Right cardiac atrium (tissue), 5 donors: ENCODE measurements around the gene TMEM117. TPM values are rescaled to one million over a fixed set of nuclear protein-coding genes. Genes with fewer than 3 reads are reported as not detected.
"Not testable (repeated sequence)": the region's sequence is repeated elsewhere in the genome, so short reads cannot be mapped to it uniquely, and the experiment has no call there.

ENCODE experiments used
- ATAC-seq, 2 donors: fragments of 200-7000 bp; cut with Tn5 transposase; one replicate each; pipeline versions ENCODE4 v1.8.0 to v1.9.1; 2020; ENCODE audit warnings: moderate library complexity in 2 of 2, mild to moderate bottlenecking in 1 of 2
- DNase-seq, 3 donors: peaks; one replicate each; pipeline ENCODE4 v3.0.0-alpha.2; 2020
- H3K27ac ChIP-seq: one replicate; pipeline ENCODE4 v1.5.1; 2013; ENCODE audit warnings: mild to moderate bottlenecking, low read length, control low read depth, moderate library complexity
- H3K27me3 ChIP-seq: one replicate; pipeline ENCODE4 v1.6.1; 2013; ENCODE audit not compliant: control insufficient read depth, insufficient read depth
- H3K4me1 ChIP-seq: one replicate; pipeline ENCODE4 v1.6.1; 2013; ENCODE audit warnings: low read length; ENCODE audit not compliant: control insufficient read depth, insufficient read depth
- H3K4me3 ChIP-seq: one replicate; pipeline ENCODE4 v1.5.1; 2013; ENCODE audit warnings: low read length, control low read depth
- H3K9me3 ChIP-seq: one replicate; pipeline ENCODE4 v1.6.1; 2013; ENCODE audit warnings: low read length; ENCODE audit not compliant: control insufficient read depth
- WGBS: extraction: QIAGEN DNeasy Blood & Tissue Kit; methylation state at CpG from one replicate; pipeline ENCODE4 v1.1.7; 2013; 5-methylcytosine and 5-hydroxymethylcytosine counted together
- intact Hi-C, 4 donors: fragments of 100-400 bp; cut with DNase I; formaldehyde crosslinking; loops; one replicate each; pipeline versions ENCODE4 v1.11.0 to v1.14.0; 2022 to 2023
- polyA plus RNA-seq: library from polyadenylated mRNA; stranded (reverse); fragments of 200-250 nt; gene quantifications from one replicate; pipeline ENCODE4 v1.2.3, GENCODE V29; 2013
- total RNA-seq, 4 donors: library from RNA; stranded (reverse); fragmentation: NEBNext Ultra II Directional; extraction: Animal tissue kit (Norgen Biotek cat#: 25700); gene quantifications; one replicate each; pipeline ENCODE4 v1.2.1, GENCODE V29; 2021
- donor health status: healthy with polysubstance abuse.
- donor health status: DM: no; HTN: yes; CAD: no.
- donor health status: DM: no; HTN: no; CAD: no.
- donor health status: DM: no; HTN: yes; CAD: no; lungs with severe emphysema.
- donor health status: DM: yes; HTN: yes; CAD: no.

The TMEM117 gene
- total and polyA plus RNA-seq, 5 donors, result 8.0 to 13.0 (median 11.7) TPM

- H3K4me1 ChIP-seq, result no peaks in the 10 kb centered on the region
- ATAC-seq, result no peak
- no peaks in the 10 kb centered on the region for H3K27me3 ChIP-seq
- H3K27ac ChIP-seq, result no peak overlapping the region
- intact Hi-C loops, result no loop called here
- H3K4me3 ChIP-seq, result no peak overlapping the region
- WGBS, result 73% methylated on average over 3 of the region's 3 CpGs
- DNase-seq, result no peak
- H3K9me3 ChIP-seq, result no peaks in the 10 kb centered on the region
Observed at GRCh38 chr12:44025499-44025898, 189.6 kb downstream of the TMEM117 start.

GRCh38 chr12:44026046-44026445 is 190.2 kb downstream of the TMEM117 start:
- Histone ChIP-seq H3K4me1 (no peaks in the 10 kb centered on the region), H3K4me3 (no peak overlapping the region), H3K9me3 (no peaks in the 10 kb centered on the region), H3K27ac (no peak overlapping the region), H3K27me3 (no peaks in the 10 kb centered on the region)
- DNase-seq (no peak), ATAC-seq (no peak)
- 87% methylated on average over 2 of the region's 2 CpGs for WGBS
- intact Hi-C loops, result no loop called here

- ATAC-seq, H3K9me3 ChIP-seq, intact Hi-C loops, DNase-seq, H3K27me3 ChIP-seq, H3K4me3 ChIP-seq, H3K27ac ChIP-seq, H3K4me1 ChIP-seq: not testable (repeated sequence)
- 94% methylated on average over 2 of the region's 2 CpGs for WGBS
Observed at GRCh38 chr12:44026926-44027325, 191.0 kb downstream of the TMEM117 start.

- intact Hi-C loops, result no loop called here
- no peak for ATAC-seq
- H3K9me3 ChIP-seq, result no peaks in the 10 kb centered on the region
- H3K4me3 ChIP-seq, result no peak overlapping the region
- H3K27me3 ChIP-seq, result no peaks in the 10 kb centered on the region
- WGBS, result 93% methylated on average over 4 of the region's 4 CpGs
- no peak for DNase-seq
- no peaks in the 10 kb centered on the region for H3K4me1 ChIP-seq
- H3K27ac ChIP-seq, result no peak overlapping the region
Observed at GRCh38 chr12:44029194-44029593, 193.3 kb downstream of the TMEM117 start.

GRCh38 chr12:44031472-44032185 is 195.7 kb downstream of the TMEM117 start:
- no peak for ATAC-seq
- H3K9me3 ChIP-seq, result no peaks in the 10 kb centered on the region
- no peaks in the 10 kb centered on the region for H3K27me3 ChIP-seq
- intact Hi-C loops, result no loop called here
- H3K4me3 ChIP-seq, result no peak overlapping the region
- H3K4me1 ChIP-seq, result no peaks in the 10 kb centered on the region
- 98% methylated on average over 1 of the region's 1 CpG for WGBS
- H3K27ac ChIP-seq, result no peak overlapping the region
- DNase-seq, result no peak

GRCh38 chr12:44034906-44035305 is 199.0 kb downstream of the TMEM117 start:
- DNase-seq, result no peak
- Histone ChIP-seq H3K4me3 (no peak overlapping the region), H3K9me3 (no peaks in the 10 kb centered on the region), H3K27ac (no peak overlapping the region), H3K27me3 (no peaks in the 10 kb centered on the region), H3K4me1 (no peaks in the 10 kb centered on the region)
- intact Hi-C loops, result no loop called here
- ATAC-seq, result no peak
- WGBS, result 79% methylated on average over 5 of the region's 5 CpGs

- no peak for ATAC-seq
- Histone ChIP-seq H3K4me3 (no peak overlapping the region), H3K4me1 (no peaks in the 10 kb centered on the region), H3K27me3 (no peaks in the 10 kb centered on the region), H3K27ac (no peak overlapping the region), H3K9me3 (no peaks in the 10 kb centered on the region)
- DNase-seq, result no peak
- 89% methylated on average over 7 of the region's 7 CpGs for WGBS
- intact Hi-C loops, result no loop called here
Observed at GRCh38 chr12:44036875-44037443, 201.1 kb downstream of the TMEM117 start.

- Histone ChIP-seq H3K4me3 (no peak overlapping the region), H3K4me1 (no peaks in the 10 kb centered on the region), H3K27ac (no peak overlapping the region), H3K9me3 (no peaks in the 10 kb centered on the region), H3K27me3 (no peaks in the 10 kb centered on the region)
- intact Hi-C loops, result no loop called here
- WGBS, result 76% methylated on average over 5 of the region's 5 CpGs
- DNase-seq (no peak), ATAC-seq (no peak)
Observed at GRCh38 chr12:44038411-44038810, 202.5 kb downstream of the TMEM117 start.

- DNase-seq, H3K4me1 ChIP-seq, H3K9me3 ChIP-seq, H3K4me3 ChIP-seq, intact Hi-C loops, ATAC-seq, H3K27ac ChIP-seq, H3K27me3 ChIP-seq: not testable (repeated sequence)
- 85% methylated on average over 2 of the region's 2 CpGs for WGBS
Observed at GRCh38 chr12:44044491-44044890, 208.6 kb downstream of the TMEM117 start.

GRCh38 chr12:44046732-44047417 is 211.0 kb downstream of the TMEM117 start:
- DNase-seq, result no peak
- no peaks in the 10 kb centered on the region for H3K9me3 ChIP-seq
- no peak for ATAC-seq
- no peaks in the 10 kb centered on the region for H3K27me3 ChIP-seq
- H3K27ac ChIP-seq, result no peak overlapping the region
- intact Hi-C loops, result no loop called here
- H3K4me1 ChIP-seq, result no peaks in the 10 kb centered on the region
- 97% methylated on average over 3 of the region's 3 CpGs for WGBS
- no peak overlapping the region for H3K4me3 ChIP-seq

- no peaks in the 10 kb centered on the region for H3K4me1 ChIP-seq
- no peaks in the 10 kb centered on the region for H3K27me3 ChIP-seq
- DNase-seq (no peak), ATAC-seq (no peak)
- no peak overlapping the region for H3K27ac ChIP-seq
- no peak overlapping the region for H3K4me3 ChIP-seq
- intact Hi-C loops, result no loop called here
- WGBS, result 78% methylated on average over 4 of the region's 4 CpGs
- no peaks in the 10 kb centered on the region for H3K9me3 ChIP-seq
Observed at GRCh38 chr12:44052554-44052953, 216.7 kb downstream of the TMEM117 start.
